ENCODE results near the gene ECE2.

Gene ECE2

DNA sequence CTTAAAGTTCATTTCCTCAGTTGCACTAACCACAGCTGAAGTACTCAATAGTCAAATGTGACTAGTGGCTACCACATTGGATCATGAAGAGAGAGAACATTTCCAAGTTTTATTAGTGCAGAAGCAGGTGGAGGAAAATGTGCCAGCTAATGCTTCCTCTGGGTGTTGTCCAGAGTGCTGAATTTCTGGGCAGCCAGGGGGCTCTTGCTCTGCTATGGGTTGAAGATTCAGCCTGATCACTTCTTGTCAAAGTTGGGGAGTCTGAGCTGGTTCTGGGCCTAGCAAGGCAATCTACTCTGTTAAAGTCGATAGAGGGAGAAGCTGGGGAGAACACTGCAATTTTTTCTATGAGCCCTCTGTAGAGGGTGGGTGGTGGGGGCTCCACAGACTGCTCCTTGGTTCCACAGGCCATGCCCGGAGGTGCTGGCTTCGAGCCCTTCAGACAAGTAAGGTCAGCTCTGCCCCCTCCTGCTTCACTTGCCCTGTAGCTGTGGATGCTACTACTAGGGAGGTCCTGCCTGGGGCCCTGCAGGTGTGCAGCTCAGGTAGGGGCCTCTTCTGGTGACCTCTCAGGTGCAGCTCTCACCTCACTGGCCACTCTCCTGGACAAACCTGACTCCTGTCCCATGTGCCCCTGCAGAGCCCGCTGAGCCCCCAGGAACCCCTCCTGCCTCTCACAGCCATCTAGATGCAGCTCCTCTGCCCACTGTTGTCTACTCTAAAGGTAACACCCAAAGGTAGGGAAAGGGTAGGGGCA lies 35.3 kb upstream of the ECE2 start:
- DNase-seq (ENCODE audit: low read depth in 3 of 3): no peak

DNA sequence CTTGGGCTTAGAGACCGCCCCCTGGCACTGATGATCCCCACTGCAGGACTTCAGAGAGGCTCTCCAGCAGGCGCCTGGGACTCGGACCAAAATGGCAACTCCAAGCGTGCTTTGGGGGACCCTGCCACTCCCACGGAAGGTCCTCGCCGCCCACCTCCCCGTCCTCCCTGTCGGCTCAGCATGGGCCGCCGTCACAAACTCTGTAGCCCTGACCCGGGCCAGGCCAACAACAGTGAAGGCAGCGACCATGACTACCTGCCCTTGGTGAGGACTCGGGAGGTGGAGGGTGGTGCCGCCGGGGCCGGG lies 34.7 kb upstream of the ECE2 start:
- no peak for DNase-seq (ENCODE audit: low read depth in 3 of 3)

DNA sequence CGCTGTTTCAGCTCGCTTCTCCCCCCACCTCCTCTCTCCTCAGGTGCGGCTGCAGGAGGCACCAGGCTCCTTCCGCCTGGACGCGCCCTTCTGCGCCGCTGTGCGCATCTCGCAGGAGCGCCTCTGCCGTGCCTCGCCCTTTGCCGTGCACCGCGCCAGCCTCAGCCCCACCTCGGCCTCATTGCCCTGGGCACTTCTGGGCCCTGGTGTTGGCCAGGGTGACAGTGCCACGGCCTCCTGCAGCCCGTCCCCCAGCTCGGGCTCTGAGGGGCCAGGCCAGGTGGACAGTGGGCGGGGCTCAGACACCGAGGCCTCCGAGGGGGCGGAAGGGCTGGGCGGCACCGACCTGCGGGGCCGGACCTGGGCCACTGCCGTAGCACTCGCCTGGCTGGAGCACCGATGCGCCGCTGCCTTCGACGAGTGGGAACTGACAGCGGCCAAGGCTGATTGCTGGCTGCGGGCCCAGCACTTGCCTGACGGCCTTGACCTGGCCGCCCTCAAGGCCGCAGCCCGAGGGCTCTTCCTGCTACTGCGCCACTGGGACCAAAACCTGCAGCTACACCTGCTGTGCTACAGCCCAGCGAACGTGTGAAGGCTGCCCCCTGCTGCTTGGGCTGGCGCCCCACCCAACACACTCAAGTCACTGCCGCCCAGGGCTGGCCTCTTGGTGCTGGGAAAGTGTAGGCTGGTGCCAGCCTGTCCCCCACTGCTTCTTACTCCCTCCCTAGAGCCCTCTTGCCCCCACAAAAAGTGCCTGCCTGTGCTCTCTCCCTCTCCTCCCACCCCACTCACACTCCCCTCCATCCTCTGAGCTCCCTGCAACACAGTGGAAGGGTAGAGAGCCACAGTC lies 34.1 kb upstream of the ECE2 start:
- DNase-seq (ENCODE audit: low read depth in 3 of 3): no peak

DNA sequence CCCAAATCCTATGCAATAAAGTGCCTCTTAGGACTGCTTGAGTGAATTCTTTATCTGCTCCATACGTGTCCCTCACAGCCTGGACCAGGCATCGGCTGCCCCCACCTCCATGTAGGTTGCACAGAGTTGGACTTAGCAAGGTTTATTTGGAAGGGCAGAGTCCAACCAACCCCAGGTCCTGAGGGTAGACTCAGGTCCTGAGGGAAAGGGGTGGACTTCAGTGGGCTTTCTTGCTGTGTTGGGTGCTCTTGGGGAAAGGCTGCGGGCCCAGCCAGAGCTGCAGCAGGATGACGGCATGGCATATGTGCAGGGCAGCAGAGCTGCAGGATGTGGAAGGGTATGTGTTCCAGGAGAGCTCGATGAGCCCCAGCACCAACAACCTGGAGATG lies 33.5 kb upstream of the ECE2 start:
- DNase-seq (ENCODE audit: low read depth in 3 of 3): no peak

GRCh38 chr3:184248454-184249411 lies 27.1 kb upstream of the ECE2 start, which contains the start of gene ALG3:
TSS of gene ALG3 (minus strand) at chr3:184248962. CDS start at chr3:184248940, 22 bp downstream.
- peak; percentile 77 to 85 (median 79) for DNase-seq (ENCODE audit: low read depth in 3 of 3)

GRCh38 chr3:184249412-184250166 lies 26.2 kb upstream of the ECE2 start, which contains the start of gene EEF1AKMT4:
TSS of gene EEF1AKMT4 (plus strand) at chr3:184249672. CDS start at chr3:184249695, 23 bp downstream.
- peak; percentile 94 to 97 (median 94) for DNase-seq (ENCODE audit: low read depth in 3 of 3)

DNA sequence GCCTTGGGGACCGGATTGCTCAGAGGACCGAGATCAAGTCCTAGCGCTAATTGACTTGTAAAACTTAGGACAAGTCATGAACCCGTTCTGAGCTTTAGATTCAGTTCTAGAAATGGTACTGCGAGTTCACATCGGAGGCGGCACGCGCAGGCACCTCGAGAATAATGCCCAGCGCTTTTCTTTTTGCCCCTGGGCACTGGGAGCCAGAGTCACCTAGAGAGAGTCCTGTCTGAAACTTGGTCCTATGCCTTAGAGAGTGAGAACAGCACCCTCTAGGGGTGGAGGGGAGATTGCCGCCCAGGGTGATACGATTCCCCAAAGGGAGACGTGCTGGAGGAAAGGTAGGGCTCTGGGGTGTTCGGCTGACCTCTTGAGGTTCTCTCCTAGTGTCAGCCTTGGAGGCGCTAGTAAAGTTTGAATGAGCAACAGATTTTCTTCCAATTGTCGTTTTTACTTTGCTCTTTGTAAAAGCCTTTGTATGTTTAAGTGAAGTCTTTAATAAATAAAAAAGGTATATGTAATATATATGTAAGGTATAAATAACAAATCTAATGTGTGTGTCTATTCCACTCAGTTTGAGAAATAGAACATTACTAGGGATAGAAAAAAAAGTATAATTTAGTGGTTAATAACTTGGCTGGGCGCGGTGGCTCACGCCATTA lies 25.5 kb upstream of the ECE2 start:
- peak; percentile 81 to 87 (median 87) for DNase-seq (ENCODE audit: low read depth in 3 of 3)

DNA sequence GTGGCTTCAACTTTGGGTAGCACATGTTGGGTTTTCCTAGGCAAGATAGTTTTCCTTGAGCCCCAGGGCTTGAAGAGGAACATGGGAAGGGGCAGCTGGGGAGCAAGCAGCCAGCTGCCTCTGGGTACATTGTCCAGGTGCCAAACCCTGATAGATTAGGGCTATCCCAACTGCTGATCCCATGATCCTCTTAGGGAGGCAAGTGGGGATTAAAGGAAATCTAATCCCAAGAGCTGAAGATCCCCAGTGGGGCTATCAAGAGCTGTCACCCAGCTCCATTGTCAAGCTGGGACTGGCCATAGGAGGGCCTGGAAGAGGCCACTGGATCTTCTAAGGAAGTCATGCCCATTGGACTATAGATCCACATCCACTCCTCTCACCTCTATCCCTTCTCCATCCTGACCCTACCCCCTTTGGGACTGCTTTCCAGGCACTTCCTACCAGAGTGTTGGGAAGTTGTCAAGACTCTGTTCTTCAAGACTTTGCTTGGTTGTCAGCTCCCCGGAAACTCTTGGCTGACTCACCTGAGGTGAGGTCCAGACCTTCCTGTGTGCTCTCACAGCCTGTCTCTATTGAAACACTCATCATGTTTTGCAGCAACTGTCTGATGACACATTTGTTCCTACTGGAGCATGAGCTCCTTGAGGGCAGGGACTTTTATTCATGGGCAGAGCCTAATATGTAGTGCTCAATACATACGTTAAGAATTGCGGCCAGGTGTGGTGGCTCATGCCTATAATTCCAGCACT lies 20.4 kb upstream of the ECE2 start:
- DNase-seq (ENCODE audit: low read depth in 3 of 3): no peak

GRCh38 chr3:184257083-184257915 lies 18.5 kb upstream of the ECE2 start:
- no peak for DNase-seq (ENCODE audit: low read depth in 3 of 3)

DNA sequence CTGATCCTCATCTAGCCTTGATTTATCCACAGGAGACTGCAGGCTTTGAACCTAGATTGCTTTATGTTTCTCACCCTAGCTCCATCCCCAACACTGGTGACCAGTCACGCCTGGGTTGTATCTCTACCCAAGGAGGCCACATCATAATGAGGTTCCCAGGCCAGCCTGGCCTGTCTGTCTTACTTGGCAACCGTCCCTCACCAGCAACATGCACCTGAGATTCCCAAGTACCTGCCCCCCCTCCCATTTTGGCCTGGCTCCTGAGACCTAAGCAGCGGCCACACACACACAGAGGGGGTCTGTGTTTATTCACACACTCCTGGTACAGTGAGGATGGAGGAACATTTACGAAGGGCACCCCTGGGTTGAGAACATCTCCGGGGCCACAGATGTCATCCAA lies 16.9 kb upstream of the ECE2 start:
- DNase-seq (ENCODE audit: low read depth in 3 of 3): no peak

GRCh38 chr3:184259396-184259877 lies 16.4 kb upstream of the ECE2 start:
- no peak for DNase-seq (ENCODE audit: low read depth in 3 of 3)

GRCh38 chr3:184259878-184260723 lies 15.7 kb upstream of the ECE2 start:
- peak in 1 of 3 donors; percentile 45 for DNase-seq (ENCODE audit: low read depth in 3 of 3)

DNA sequence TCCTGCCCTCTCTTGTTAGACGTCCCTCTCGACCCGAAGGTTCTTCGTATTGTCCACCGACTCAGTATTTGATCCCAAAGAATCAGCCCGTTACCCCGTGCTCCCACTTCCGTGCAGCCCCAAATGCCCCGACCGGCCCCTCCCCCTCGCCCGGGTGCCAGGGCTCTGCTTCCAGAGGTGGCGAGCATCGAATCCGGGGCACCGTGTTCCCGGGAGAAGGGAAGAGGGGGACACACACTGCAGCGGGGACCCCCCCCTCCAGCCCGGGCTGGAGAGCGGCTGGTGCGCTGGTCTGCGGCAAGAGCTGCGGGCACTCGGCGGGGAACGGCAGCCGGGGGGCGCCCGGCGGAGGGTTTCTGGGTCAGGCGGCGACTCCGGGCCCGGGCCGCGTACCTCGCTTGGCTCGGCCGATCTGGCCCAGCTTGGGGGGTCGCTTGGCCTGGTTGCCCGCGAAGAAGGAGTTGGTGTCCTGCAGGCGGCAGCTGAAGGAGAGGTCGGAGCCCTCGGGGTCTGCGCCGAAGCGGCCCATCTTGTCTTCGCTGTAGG lies 15.0 kb upstream of the ECE2 start:
- DNase-seq (ENCODE audit: low read depth in 3 of 3): peak in 1 of 3 donors; percentile 10

DNA sequence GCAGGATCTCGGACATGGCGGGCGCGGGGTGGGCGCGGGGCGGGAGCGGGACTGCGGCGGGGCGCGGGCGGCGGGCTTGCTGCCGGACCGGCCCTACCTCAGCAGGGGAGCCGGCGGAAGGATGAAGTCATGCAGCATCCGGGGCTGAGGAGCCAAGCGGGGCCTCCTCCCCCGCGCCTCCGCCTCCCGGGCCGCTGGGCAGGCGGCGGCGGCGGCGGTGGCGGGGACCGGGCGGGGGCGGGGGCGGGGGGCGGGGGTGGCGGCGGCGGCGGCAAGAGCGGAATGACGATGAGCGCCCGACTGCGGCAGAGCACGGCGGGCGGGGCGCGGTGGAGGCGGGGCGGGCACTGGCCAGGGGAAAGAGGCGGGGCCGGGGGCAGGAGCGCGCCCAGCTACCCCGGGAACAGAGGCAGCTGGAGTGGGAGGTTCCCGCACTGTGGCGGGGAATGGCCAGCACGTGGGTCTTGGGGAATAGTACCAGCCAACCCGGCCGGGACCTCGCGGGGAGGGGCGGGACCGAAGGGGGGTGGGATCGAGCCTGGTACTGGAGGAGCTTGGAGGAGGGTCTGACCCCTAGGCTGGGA lies 14.5 kb upstream of the ECE2 start, which contains the start of gene CAMK2N2:
TSS of gene CAMK2N2 (minus strand) at position 284 of the 584 bp plus-strand sequence. CDS start at position 16, 268 bp downstream.
- peak in 1 of 3 donors; percentile 50 for DNase-seq (ENCODE audit: low read depth in 3 of 3)

DNA sequence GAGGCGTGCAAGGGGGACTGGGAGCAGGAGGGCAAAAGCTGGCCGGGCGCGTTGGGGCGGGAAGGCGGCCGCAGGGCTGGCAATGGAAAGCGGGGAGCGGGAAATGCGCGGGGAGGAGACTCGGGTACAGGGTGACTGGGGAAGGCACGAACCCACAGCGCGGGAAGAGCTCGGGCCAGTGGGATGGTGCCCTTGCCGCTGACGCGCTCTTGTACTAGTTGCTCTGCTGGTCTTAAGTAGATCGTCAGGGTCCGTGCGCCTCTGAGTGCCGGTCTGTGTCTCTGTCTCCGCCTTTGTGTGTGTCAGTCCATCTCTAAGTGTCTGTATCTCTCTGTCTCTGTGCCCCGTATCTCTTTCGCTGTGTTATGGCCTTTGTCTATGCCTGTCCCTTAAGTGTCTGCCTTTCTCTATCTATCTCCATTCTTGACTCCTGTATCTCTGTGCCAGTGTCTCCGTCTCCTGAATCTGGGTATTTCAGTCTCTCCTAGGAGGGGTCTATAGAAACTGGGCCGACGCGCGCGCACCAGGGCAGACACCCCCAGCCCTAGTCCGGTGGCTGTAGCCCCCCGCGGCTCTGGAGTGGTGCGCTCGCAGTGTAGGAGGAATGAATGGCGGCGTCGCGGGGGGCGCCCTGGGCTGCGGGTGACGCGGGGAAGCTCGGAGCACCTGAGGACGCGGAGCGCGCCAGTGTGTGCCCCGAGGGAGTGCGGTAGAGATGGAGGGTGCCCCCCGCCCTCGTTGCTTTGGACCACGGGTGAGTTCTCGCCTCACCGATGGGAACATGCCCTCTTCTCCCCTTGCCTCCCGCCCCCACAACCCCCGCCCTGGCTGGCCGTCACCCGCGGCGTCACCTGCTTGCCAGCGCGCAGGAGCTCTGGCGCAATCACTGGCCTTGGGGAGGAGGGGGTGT lies 13.7 kb upstream of the ECE2 start:
- DNase-seq (ENCODE audit: low read depth in 3 of 3): peak in 1 of 3 donors; percentile 26

GRCh38 chr3:184262764-184263179 lies 13.1 kb upstream of the ECE2 start:
- no peak for DNase-seq (ENCODE audit: low read depth in 3 of 3)

All from stimulated activated CD4-positive, alpha-beta T cell treated with anti-CD3 and anti-CD28 coated beads, TNF-alpha, amount 100 ng/mL, for 48 hours (primary cell).